ENCODE measurements around the gene CGNL1.

Gene CGNL1

GRCh38 chr15:57537072-57537471 is 160.8 kb downstream of the CGNL1 start:
- no peak overlapping the region for H3K4me3 ChIP-seq (ENCODE audit: low read depth, low read length)

GRCh38 chr15:57537488-57538264 is 161.4 kb downstream of the CGNL1 start:
- no peak overlapping the region for H3K4me3 ChIP-seq (ENCODE audit: low read depth, low read length)
- TF ChIP-seq CTCF (IDR thresholded peaks at IDR 0.05; ENCODE audit: borderline replicate concordance, insufficient read depth, low read depth, low read length) = no peak

More at GRCh38 chr15:57537072-57537471, 160.8 kb downstream of the CGNL1 start:
- no peak for TF ChIP-seq CTCF (IDR thresholded peaks at IDR 0.05; ENCODE audit: borderline replicate concordance, insufficient read depth, low read depth, low read length)

GRCh38 chr15:57538265-57538529 is 161.9 kb downstream of the CGNL1 start:
- TF ChIP-seq CTCF (IDR thresholded peaks at IDR 0.05; ENCODE audit: borderline replicate concordance, insufficient read depth, low read depth, low read length) = no peak
- H3K4me3 ChIP-seq (ENCODE audit: low read depth, low read length) = no peak overlapping the region

- no peak overlapping the region for H3K4me3 ChIP-seq (ENCODE audit: low read depth, low read length)
- no peak for TF ChIP-seq CTCF (IDR thresholded peaks at IDR 0.05; ENCODE audit: borderline replicate concordance, insufficient read depth, low read depth, low read length)
These were observed 162.5 kb downstream of the CGNL1 start for GRCh38 chr15:57538821-57539220.

- no peak for TF ChIP-seq CTCF (IDR thresholded peaks at IDR 0.05; ENCODE audit: borderline replicate concordance, insufficient read depth, low read depth, low read length)
- no peak overlapping the region for H3K4me3 ChIP-seq (ENCODE audit: low read depth, low read length)
These were observed 163.9 kb downstream of the CGNL1 start for GRCh38 chr15:57540211-57540610.

- H3K4me3 ChIP-seq (ENCODE audit: low read depth, low read length) = no peak overlapping the region
- TF ChIP-seq CTCF (IDR thresholded peaks at IDR 0.05; ENCODE audit: borderline replicate concordance, insufficient read depth, low read depth, low read length) = no peak
These were observed 164.4 kb downstream of the CGNL1 start for GRCh38 chr15:57540736-57541135.

GRCh38 chr15:57541271-57541670 is 165.0 kb downstream of the CGNL1 start:
- TF ChIP-seq CTCF (IDR thresholded peaks at IDR 0.05; ENCODE audit: borderline replicate concordance, insufficient read depth, low read depth, low read length) = no peak
- no peak overlapping the region for H3K4me3 ChIP-seq (ENCODE audit: low read depth, low read length)
